SK-N-SH treated with all-trans-retinoic acid at 6 μM for 48 hours (cell line): Measurements from ENCODE around the gene SLC47A2.

Experiments used
- ARNTL ChIP-seq: fragments of 450-650 bp; formaldehyde crosslinking; IDR thresholded peaks from 2 replicates; pipeline ENCODE4 v1.5.0; 2020; ENCODE audit warnings: low read depth, mild to moderate bottlenecking, moderate library complexity, borderline replicate concordance
- ZFP30 ChIP-seq: fragments of 450-650 bp; formaldehyde crosslinking; IDR thresholded peaks from 2 replicates; pipeline ENCODE4 v1.5.0; 2022; ENCODE audit warnings: mild to moderate bottlenecking, moderate library complexity
- ZNF70 ChIP-seq: fragments of 450-650 bp; formaldehyde crosslinking; IDR thresholded peaks from 2 replicates; pipeline ENCODE4 v1.5.0; 2020; ENCODE audit warnings: mild to moderate bottlenecking, moderate library complexity

GRCh38 chr17:19738757-19739156 lies 22.4 kb upstream of the SLC47A2 start:
- TF ChIP-seq ARNTL (CRISPR knock-in tag) (no peak), ZNF70 (CRISPR knock-in tag) (no peak), ZFP30 (CRISPR knock-in tag) (no peak)
